Tibial artery (tissue), 4 donors: Measurements from ENCODE around the gene HADHA.

Experiments used
- DNase-seq, 2 donors: peaks; one replicate each; pipeline ENCODE4 v3.0.0-alpha.2; 2019
- H3K27ac ChIP-seq, 2 donors: fragments of 200-600 bp; sonication (generic) in 1 of 2; 1 replicate in 1 of 2; 2 replicates in 1 of 2; pipeline ENCODE4 v1.5.1; 2018 to 2019; ENCODE audit warnings: mild to moderate bottlenecking in 1 of 2
- H3K27me3 ChIP-seq, 2 donors: fragments of 200-600 bp; sonication (generic) in 1 of 2; one replicate each; pipeline versions ENCODE4 v1.5.1 to v1.6.0; 2016 to 2019
- H3K36me3 ChIP-seq, 3 donors: fragments of 200-600 bp; sonication (generic) in 2 of 3; one replicate each; pipeline ENCODE4 v1.5.1; 2016 to 2019; ENCODE audit warnings: mild to moderate bottlenecking in 2 of 3
- H3K4me1 ChIP-seq, 4 donors: fragments of 200-600 bp; sonication (generic) in 2 of 4; 1 replicate in 3 of 4; 2 replicates in 1 of 4; pipeline ENCODE4 v1.5.1; 2016 to 2019
- H3K4me3 ChIP-seq, 2 donors: fragments of 200-600 bp; sonication (generic) in 1 of 2; 1 replicate in 1 of 2; 2 replicates in 1 of 2; pipeline ENCODE4 v1.5.1; 2018 to 2019; ENCODE audit warnings: mild to moderate bottlenecking in 2 of 2
- H3K9me3 ChIP-seq, 3 donors: fragments of 200-600 bp; sonication (generic) in 1 of 3; one replicate each; pipeline ENCODE4 v1.5.1; 2016 to 2019
- CTCF ChIP-seq, 2 experiments: fragments of 200-600 bp in 1 of 2; fragments of 450-650 bp in 1 of 2; IDR thresholded peaks; one replicate each; pipeline ENCODE4 v1.5.1; 2017 to 2019; ENCODE audit warnings: antibody characterized with exemption in 2 of 2, mild to moderate bottlenecking in 1 of 2, moderate library complexity in 1 of 2
- intact Hi-C: fragments of 100-400 bp; cut with DNase I; formaldehyde crosslinking; loops from one replicate; pipeline ENCODE4 v1.15.0; 2023; ENCODE audit warnings: low total_unique reads

The HADHA gene

GRCh38 chr2:26245231-26245732 is 850 bp upstream of the HADHA start:
- no peak for TF ChIP-seq CTCF (IDR thresholded peaks at IDR 0.05)
- Histone ChIP-seq H3K27ac (peak overlapping the region; percentile 90 to 92), H3K9me3 (no peaks in the 10 kb centered on the region), H3K36me3 (no peaks in the 10 kb centered on the region), H3K4me3 (peak overlapping the region; percentile 76 to 83), H3K4me1 (peaks cover 0 to 47% (median 22%) of the 10 kb centered on the region in 4 donors), H3K27me3 (no peaks in the 10 kb centered on the region)
- DNase-seq: peak in 1 of 2 donors; percentile 64
- intact Hi-C loops: no loop called here

GRCh38 chr2:26243470-26244308 is 743 bp downstream of the HADHA start:
- intact Hi-C loops: loop anchor here (5.0 kb wide), 1 partner anchor 89 kb away; no protein-coding TSS in a partner anchor
- Histone ChIP-seq H3K27me3 (no peaks in the 10 kb centered on the region), H3K4me1 (peaks cover 0 to 47% (median 22%) of the 10 kb centered on the region in 4 donors), H3K27ac (peak overlapping the region; percentile 90 to 92), H3K9me3 (no peaks in the 10 kb centered on the region), H3K4me3 (peak overlapping the region; percentile 76 to 83), H3K36me3 (peaks cover 0 to 1% (median 1%) of the 10 kb centered on the region in 3 donors)
- no peak for TF ChIP-seq CTCF (IDR thresholded peaks at IDR 0.05)
- no peak for DNase-seq

- DNase-seq: no peak
- Histone ChIP-seq H3K36me3 (peaks cover 14 to 17% (median 16%) of the 10 kb centered on the region in 3 donors), H3K9me3 (no peaks in the 10 kb centered on the region), H3K27me3 (no peaks in the 10 kb centered on the region), H3K4me1 (peaks cover 0 to 44% (median 22%) of the 10 kb centered on the region in 4 donors), H3K4me3 (no peak overlapping the region), H3K27ac (no peak overlapping the region)
- no peak for TF ChIP-seq CTCF (IDR thresholded peaks at IDR 0.05)
- intact Hi-C loops: loop anchor here (5.0 kb wide), 1 partner anchor 90 kb away; no protein-coding TSS in a partner anchor
These were observed 2.5 kb downstream of the HADHA start for GRCh38 chr2:26241928-26242436.

GRCh38 chr2:26238311-26238958 is 6.0 kb downstream of the HADHA start:
- no peak overlapping the region for H3K27ac ChIP-seq
- TF ChIP-seq CTCF (IDR thresholded peaks at IDR 0.05): no peak
- H3K4me3 ChIP-seq: no peak overlapping the region
- H3K27me3 ChIP-seq: no peaks in the 10 kb centered on the region
- intact Hi-C loops: no loop called here
- peaks cover 0 to 26% (median 8%) of the 10 kb centered on the region in 4 donors for H3K4me1 ChIP-seq
- no peaks in the 10 kb centered on the region for H3K9me3 ChIP-seq
- peaks cover 47 to 50% (median 49%) of the 10 kb centered on the region in 3 donors for H3K36me3 ChIP-seq
- DNase-seq: no peak

GRCh38 chr2:26237868-26238267 is 6.6 kb downstream of the HADHA start:
- Histone ChIP-seq H3K27ac (no peak overlapping the region), H3K9me3 (no peaks in the 10 kb centered on the region), H3K4me3 (no peak overlapping the region), H3K4me1 (peaks cover 0 to 20% (median 5%) of the 10 kb centered on the region in 4 donors), H3K36me3 (peaks cover 52 to 56% (median 55%) of the 10 kb centered on the region in 3 donors), H3K27me3 (no peaks in the 10 kb centered on the region)
- no peak for TF ChIP-seq CTCF (IDR thresholded peaks at IDR 0.05)
- no peak for DNase-seq
- intact Hi-C loops: no loop called here
